HG02870 (cell line): Measurements from ENCODE around the gene MARCHF7.
"Not testable (repeated sequence)": the region's sequence is repeated elsewhere in the genome, so short reads cannot be mapped to it uniquely, and the experiment has no call there.

Source experiments
- ATAC-seq: cut with Tn5 transposase; IDR thresholded peaks from one replicate; pipeline ENCODE4 v1.9.1; 2021; ENCODE audit warnings: mild to moderate bottlenecking, moderate library complexity; ENCODE audit not compliant: unreplicated experiment

Gene MARCHF7

GRCh38 chr2:159712143-159712928, at the start of gene MARCHF7:
Gene MARCHF7, plus strand, starts transcription at chr2:159712506. Its CDS starts 16,517 bp downstream, at chr2:159729023.
- peak; percentile 88 for ATAC-seq

GRCh38 chr2:159667423-159667822, 44.9 kb upstream of the MARCHF7 start:
- not testable (repeated sequence) for ATAC-seq

DNA sequence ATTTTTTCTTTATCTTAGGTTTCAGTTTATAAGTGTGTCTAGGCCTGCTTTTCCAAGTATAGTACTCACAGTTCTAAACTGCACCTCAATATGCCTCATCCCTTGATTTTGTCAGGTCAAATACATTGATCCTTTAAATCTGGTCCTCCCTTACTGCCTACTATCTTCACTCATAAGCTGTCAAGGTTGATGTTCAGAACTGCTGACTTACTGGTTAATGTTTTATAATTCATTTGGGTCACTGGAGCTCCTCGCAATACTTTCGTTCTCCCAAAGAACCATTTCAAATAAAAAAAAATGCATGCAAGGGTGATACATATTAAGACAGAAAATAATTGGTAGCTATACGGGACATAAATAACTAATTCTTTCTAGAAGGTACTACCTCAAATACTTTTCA, 41.3 kb upstream of the MARCHF7 start:
- ATAC-seq = no peak

GRCh38 chr2:159677654-159678053, 34.7 kb upstream of the MARCHF7 start:
- no peak for ATAC-seq

DNA sequence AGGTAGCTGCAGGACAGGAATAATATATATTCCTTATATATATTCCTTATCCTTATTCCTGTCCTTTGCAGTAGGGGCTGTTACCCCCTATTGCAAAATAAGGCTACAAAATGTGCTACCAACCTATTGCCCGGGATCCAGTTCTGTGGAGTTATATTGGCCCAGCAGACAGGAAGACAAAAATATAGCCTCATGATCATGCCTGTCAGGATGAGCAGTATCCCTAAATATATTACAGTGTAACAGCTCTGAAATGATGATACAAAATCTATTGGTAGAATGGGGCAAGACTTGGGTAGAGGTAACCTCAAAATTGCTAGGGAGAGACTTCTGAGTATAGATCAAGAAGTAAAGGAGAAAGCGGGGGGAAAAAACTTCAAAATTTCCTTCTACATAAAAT, 31.6 kb upstream of the MARCHF7 start:
- ATAC-seq = no peak

- ATAC-seq = no peak
These were observed 28.5 kb upstream of the MARCHF7 start for GRCh38 chr2:159683817-159684216.

DNA sequence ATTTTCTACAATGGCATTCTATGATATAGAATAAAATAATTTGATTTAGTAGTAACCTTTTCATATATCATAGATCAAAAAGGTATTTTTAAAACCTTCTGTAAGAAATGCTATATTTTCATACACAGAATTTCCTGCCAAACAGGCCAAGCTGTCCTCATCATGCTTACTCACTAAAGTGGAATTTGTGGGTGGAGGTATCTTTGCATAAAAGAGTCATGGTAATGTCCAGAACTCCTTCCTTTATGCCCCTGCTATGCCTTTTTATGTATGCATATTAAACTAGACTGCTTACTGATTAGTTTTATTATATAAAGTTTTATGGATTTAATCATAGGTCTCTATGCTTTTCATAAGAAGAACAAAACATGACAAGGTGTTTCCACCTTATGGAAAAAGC, 27.5 kb upstream of the MARCHF7 start:
- ATAC-seq = no peak

DNA sequence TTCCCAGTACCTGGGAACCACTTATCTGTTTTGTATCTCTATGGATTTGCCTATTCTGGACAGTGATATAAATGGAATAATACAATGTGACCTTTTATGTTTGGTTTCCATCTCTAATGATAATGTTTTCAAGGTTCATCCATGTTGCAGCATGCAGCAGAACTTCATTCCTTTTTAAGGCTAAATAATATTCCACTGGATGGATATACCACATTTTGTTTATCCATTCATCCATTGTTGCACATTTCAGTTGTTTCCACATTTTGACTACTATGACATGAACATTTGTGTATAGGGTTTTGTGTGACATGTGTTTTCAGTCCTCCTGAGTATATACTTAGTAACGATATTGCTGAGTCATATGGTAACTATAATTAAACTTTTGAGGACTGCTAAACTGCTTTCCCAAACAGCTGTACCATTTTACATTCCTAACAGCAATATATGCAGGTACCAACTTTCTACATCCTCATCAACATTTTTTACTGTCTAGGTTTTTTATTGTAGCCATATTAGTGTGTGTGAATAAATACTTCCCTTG, 17.7 kb upstream of the MARCHF7 start:
- no peak for ATAC-seq

DNA sequence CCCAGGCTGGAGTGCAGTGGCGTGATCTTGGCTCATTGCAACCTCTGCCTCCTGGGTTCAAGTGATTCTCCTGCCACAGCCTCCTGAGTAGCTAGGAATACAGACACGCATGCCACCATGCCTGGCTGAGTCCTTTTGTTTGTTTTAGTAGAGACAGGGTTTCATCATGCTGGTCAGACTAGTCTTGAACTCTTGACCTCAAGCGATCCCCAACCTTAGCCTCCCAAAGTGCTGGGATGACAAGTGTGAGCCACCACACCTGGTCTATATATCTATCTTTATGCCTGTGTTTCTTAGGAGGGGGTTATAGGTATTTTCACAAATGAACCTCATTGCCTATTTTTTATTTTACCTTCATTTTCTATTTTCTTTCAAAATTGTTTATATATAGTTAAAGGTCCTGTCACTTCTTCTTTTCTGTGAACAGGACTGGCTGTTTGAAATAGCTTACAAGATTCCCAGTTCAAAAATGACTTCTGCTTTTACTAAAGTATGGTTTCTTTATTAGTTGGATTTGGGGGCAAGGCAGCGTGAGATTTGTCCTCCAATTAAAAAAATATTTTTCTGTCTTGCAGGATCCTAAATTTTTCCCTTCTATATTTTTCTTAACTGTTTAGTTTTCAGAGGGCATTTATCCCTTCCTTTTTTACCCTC, 16.4 kb upstream of the MARCHF7 start:
- no peak for ATAC-seq

- no peak for ATAC-seq
These were observed 8.8 kb upstream of the MARCHF7 start for GRCh38 chr2:159703491-159703890.

DNA sequence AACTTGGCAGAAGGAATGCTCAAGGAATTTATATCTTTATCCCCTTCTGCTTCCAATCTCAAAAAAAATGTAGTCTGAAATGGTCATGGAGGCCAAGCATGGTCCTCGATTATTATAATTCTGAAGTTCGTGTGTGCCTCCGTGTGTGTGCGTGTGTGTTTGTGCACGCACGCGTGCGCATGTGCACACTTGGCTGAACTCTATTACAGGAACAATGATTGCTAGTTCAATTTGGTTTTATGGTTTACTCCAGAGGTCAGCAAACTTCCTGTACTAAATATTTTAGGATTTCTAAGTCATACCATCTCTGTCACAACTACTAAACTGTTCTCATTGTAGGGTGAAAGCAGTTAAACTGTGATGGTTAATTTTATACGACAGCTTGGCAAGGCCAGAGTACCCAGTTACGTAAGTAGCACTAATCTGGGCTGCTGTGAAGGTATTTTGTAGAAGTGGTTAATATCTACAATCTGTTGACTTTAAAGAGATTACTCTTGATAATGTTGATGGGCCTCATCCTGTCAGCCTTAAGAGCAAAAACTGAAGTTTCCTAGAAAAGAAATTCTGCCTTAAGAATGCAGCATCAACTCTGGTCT, 5.8 kb upstream of the MARCHF7 start:
- no peak for ATAC-seq

GRCh38 chr2:159708066-159708760, 4.1 kb upstream of the MARCHF7 start:
- ATAC-seq = no peak

- ATAC-seq = no peak
These were observed 1.6 kb upstream of the MARCHF7 start for GRCh38 chr2:159710601-159711180.

DNA sequence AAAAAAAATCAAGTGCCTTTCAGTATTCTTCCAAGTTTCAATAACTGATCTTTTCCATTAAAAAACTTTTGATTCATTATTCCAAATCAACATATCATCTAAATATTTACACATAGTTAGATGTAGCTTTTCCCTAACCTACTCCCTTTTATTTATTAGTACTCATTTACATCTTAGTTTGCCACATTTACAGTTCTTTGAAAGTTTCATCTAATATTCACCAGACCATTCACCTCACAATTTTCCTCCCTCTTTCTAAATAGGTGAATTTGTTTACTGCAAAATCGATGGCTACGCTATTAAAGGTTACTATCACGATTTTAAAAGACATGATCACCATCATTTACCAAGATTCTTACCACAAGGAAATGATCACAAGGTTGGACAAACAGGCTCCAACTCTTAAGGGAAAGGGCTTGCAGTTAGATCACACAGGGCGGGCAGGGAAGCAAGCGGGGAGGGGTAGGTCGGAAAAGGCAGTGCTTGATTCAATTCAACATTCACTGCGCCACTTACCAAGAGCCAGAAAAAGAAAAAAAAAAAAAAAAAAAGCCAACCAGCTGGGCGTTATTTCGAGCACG, 654 bp upstream of the MARCHF7 start:
- ATAC-seq = no peak

DNA sequence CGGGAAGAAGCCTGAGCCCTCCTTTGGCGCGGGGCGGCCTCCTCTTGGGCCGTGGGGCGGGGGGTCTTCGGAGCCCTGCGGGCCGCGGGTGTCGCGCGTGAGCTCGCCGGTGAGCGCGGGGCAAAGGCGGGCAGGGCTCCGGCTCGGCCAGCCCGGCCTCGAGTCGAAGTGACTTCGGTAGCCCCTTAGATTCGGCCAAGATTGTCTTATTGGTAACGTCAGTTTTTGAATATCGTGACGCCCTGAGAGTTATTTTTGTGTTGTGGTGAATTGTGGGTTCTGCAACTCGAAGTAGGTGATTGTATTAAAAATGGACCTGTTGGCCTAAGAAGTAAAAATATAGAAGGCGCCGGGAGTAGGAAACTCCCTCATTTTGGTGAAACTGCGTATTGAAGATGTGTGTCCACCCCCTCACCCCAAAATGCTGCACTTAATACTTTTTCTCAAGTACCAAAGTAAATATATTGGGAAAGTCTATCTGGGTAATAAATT, 669 bp downstream of the MARCHF7 start:
- ATAC-seq = peak; percentile 4

- no peak for ATAC-seq
These were observed 1.4 kb downstream of the MARCHF7 start for GRCh38 chr2:159713631-159714246.

DNA sequence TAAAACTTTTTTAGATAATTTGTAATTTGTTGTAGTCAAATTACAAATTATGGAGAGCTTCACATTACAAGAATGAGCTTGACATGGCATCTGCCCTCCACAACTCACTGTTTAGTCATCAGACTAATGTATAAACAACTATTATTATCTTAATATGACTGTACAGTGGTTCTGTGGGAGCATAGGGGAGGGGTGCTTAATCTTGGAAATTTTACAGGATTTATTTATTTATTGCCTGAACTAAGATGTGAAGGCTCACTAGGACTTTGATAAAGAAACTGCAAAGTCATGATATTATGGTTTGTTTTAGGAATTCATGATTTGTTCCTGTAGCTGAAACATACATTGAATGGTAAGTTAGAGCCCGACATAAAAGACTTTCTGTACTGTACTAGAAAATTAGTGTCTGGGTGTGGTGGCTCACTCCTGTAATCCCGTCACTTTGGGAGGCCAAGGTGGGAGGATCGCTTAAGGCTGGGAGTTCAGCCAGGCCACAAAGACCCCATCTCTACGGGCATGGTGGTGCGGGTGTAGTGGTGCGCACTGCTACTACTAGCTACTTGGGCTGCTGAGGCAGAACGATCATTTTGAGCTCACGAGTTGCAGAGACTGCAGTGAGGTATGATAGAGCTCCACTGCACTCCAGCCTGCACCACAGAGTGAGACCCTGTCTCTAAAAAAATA, 2.1 kb downstream of the MARCHF7 start:
- no peak for ATAC-seq

- ATAC-seq = no peak
These were observed 3.1 kb downstream of the MARCHF7 start for GRCh38 chr2:159715451-159715850.

DNA sequence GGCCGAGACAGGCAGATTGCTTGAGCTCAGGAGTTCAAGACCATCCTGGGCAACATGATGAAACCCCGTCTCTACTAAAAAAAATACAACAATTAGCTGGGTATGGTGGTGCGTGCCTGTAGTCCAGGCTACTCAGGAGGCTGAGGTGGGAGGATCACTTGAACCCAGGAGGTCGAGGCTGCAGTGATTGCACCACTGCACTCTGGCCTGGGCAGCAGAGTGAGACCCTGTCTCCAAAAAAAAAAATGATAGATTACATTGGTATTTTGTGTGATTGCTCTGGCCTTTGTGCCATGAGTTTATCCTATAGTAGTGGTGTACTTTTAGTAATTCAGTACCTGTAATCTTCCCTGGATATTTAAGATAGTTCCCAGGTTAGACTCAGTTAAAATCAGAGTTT, 4.1 kb downstream of the MARCHF7 start:
- not testable (repeated sequence) for ATAC-seq
